GM21515 (cell line): ENCODE data around the gene ZNF579.
"Not testable (repeated sequence)": the region's sequence is repeated elsewhere in the genome, so short reads cannot be mapped to it uniquely, and the experiment has no call there.

ENCODE experiments used
- ATAC-seq: cut with Tn5 transposase; IDR thresholded peaks from one replicate; pipeline ENCODE4 v1.9.1; 2021; ENCODE audit not compliant: unreplicated experiment

Gene ZNF579

DNA sequence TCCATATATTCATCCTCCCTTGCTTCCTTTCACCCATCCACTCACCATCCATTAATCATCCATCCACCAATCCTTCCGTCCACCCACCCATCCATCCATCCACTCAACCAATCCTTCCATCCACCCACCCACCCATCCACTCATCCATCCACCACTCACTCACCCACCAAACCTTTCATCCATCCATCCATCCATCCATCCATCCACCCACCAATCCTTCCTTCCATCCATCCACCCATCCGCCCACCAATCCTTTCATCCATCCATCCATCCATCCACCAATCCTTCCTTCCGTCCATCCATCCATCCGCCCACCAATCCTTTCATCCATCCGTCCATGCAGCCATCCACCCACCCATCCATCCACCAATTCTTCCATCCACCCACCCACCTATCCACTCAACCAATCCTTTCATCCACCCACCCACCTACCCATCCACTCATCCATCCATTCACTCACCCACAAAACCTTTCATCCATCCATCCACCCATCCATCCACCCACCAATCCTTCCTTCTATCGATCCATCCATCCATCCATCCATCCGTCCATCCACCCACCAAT, 38.3 kb downstream of the ZNF579 start:
- ATAC-seq: no peak

DNA sequence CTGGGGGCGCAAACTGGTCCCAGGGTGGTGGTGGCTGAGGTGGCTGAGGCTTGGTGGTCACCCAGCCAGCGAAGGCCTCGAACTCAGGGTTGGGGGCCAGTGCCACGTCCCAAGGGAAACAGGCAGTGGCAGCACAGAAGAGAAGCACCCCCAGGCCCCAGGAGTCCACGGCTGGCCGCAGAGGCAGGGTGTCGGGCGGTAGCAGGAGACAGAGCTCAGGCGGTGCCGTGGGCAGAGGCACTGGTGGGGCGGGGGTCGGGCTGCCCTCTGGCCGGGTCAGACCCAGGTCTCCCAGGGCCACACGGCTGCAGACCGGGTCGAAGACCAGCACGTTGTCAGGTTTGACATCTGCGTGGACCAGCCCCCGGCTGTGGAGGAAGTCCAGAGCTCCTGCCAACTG, 39.6 kb downstream of the ZNF579 start:
- no peak for ATAC-seq

GRCh38 chr19:55540619-55541018, 40.0 kb downstream of the ZNF579 start:
- no peak for ATAC-seq

DNA sequence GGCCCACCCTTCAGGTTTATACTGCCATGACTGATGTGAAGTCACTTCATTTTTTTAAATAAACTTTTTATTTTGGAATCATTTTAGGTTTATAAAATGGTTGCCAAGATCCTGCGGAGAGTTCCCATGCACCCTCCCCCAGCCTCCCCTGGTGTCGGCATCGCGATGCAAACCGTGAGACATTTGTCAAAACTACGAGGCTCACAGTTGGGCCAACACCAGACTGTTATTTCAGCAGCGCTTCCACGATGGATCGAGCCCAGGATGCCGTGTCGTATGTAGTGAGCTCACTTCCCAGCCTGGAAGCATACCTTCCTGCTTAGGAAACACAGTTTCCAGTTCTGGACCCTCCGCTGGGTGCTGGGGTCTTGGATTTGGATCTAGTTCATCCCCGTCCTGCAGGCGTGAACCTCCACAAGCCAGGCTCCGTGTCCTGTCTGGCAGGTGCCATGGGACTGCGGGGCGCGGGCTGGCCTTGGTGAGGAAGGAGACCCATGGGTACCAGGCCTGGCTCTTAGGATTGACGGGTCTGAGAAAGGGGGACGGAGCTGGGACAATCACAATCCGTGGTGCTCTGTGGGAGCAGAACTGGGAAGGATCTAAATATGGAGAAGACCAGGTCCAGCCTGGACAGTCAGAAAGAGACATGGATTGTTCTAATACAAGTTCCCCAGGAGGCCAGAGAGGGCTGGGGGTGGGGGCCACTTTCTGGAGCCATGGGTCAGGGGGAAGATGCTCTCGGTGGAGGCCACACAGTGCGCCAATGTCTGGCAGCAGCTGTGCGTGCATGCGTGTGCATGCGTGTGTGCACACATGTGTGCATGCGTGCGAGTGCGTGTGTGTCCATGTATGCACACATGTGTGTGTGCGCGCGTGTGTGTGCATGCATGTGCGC, 41.3 kb downstream of the ZNF579 start:
- ATAC-seq: no peak

- no peak for ATAC-seq
Measured at GRCh38 chr19:55538132-55538531, 42.5 kb downstream of the ZNF579 start.

DNA sequence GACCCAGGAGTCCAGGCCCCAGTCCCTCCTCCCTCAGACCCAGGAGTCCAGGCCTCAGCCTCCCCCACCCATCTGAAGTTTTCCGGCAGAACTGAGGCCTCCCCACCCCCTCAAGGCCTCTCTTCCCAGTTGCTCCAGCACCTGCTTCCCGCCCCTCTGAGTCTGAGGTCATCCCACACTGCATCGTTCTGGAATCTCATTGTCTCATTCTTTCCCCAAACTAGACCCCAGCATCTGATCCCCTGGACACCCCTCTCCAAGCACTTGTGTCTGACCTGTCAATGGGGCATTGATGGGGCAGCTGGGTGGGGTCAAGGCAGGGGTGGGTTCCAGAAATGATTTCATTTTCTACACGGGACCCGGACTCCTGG, 42.9 kb downstream of the ZNF579 start:
- no peak for ATAC-seq

DNA sequence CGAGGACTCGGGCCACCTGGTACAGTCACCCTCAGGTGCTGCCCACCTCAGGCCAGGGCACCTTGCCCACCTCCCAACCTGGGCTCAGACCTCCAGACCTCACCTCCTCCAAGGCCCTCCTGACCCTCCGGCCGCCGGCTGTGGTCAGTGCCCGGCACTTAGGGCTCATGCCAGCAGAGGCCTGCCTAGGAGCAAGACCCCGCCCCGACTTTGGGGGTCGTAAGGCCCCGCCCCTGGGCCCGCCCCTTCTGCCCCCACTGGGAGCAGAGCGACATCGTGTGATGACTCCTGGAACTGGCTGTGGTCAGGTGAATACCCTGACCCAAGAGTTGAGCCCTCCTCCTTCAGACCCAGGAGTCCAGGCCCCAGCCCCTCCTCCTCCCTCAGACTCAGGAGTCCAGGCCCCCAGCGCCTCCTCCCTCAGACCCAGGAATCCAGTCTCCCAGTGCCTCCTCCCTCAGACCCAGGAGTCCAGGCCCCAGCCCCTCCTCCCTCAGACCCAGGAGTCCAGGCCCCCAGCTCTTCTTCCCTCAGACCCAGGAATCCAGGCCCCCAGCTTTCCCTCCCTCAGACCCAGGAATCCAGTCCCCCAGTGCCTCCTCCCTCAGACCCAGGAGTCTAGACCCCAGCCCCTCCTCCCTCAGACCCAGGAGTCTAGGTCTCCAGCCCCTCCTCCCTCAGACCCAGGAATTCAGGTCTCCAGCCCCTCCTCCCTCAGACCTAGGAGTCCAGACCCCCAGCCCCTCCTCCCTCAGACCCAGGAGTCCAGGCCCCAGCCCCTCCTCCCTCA, 43.5 kb downstream of the ZNF579 start, which contains the start of gene SBK2:
TSS of gene SBK2 (minus strand) at position 183 of the 790 bp plus-strand sequence. CDS start 839 bp downstream, outside the sequence.
- ATAC-seq: no peak

- no peak for ATAC-seq
Measured at GRCh38 chr19:55536366-55536765, 44.3 kb downstream of the ZNF579 start.

- ATAC-seq: no peak
Measured at GRCh38 chr19:55535965-55536350, 44.7 kb downstream of the ZNF579 start.

GRCh38 chr19:55535173-55535964, 45.3 kb downstream of the ZNF579 start:
- no peak for ATAC-seq

DNA sequence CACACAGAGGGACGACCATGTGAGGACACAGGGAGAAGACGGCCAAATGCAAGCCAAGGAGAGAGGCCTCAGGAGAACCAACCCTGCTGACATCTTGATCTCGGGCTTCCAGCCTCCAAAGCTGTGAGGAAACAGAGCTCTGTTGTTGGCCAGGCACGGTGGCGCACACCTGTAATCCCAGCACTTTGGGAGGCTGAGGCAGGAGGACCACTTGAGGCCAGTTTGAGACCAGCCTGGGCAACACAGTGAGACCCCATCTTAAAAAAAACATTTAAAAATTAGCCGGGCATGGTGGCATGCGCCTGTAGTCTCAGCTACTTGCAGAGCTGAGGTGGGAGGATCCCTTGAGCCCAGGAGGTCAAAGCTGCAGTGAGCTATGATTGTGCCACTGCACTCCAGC, 46.4 kb downstream of the ZNF579 start:
- ATAC-seq: not testable (repeated sequence)

- no peak for ATAC-seq
Measured at GRCh38 chr19:55530996-55531395, 49.7 kb downstream of the ZNF579 start.

GRCh38 chr19:55529636-55530234, 50.9 kb downstream of the ZNF579 start:
- no peak for ATAC-seq

DNA sequence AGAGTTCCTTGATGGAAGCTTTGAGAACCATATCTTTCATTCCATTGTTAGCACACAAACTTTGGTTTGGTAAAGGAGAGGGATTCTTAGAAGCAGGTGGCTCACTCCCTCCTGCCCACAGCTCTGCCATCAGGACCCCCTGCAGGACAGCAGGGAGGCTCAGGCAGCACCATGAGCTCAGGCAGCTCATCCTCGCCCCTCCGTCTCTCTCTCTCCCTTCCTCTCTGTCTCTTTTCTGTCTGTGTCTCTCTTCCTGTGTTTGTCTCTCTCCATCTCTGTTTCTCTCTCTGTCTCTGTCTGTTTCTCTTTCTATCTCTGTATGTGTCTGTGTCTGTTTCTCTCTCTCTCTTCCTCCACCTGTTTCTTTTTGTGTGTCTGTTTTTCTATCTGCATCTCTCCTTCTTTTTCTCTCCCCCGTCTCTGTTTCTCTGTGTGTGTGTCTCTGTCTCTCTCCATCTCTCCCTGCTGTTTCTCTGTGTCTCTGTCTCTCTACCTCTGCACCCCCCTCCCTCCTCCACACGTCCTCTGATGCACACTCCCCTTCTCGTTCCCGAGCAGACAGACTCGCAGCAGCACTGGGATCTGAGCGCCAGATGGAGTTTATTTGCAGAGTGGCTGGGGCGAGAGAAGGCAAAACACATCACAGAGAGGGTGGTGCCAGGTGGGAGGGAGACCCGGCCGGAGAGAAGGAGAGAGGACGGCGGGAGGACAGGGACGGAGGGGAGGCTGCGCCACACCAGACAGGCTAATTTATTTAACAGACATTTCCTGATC, 52.4 kb downstream of the ZNF579 start:
- no peak for ATAC-seq

- ATAC-seq: no peak
Measured at GRCh38 chr19:55527197-55528029, 53.2 kb downstream of the ZNF579 start.
